H1 (cell line): Measurements from ENCODE around the gene KRTAP12-4.

Experiments
- BCL11A ChIP-seq, 2 experiments: IDR thresholded peaks; one replicate each; pipeline ENCODE4 v1.6.1; 2011; ENCODE audit warnings: low read depth in 2 of 2, low read length in 2 of 2, mild to moderate bottlenecking in 2 of 2
- CBX5 ChIP-seq: fragments of 300-800, 300-1000 bp; sonication (generic); IDR thresholded peaks from 2 replicates; pipeline ENCODE4 v1.7.1; 2016; ENCODE audit warnings: antibody characterized with exemption, low read length, low read depth
- CTBP2 ChIP-seq: IDR thresholded peaks from 2 replicates; pipeline ENCODE4 v1.7.0; 2011; ENCODE audit warnings: borderline replicate concordance, mild to moderate bottlenecking, moderate library complexity, mixed read lengths, low read length; ENCODE audit not compliant: insufficient read depth, insufficient read length
- CTCF ChIP-seq, 3 experiments: IDR thresholded peaks; 1 replicate in 2 of 3; 2 replicates in 1 of 3; pipeline versions ENCODE4 v1.5.1 to v1.6.1; 2011; ENCODE audit warnings: low read length in 3 of 3, mild to moderate bottlenecking in 3 of 3, inconsistent platforms in 2 of 3, low read depth in 1 of 3, moderate library complexity in 1 of 3; ENCODE audit not compliant: insufficient read depth in 1 of 3; ENCODE audit errors: control extremely low read depth in 1 of 3
- EGR1 ChIP-seq: IDR thresholded peaks from 2 replicates; pipeline ENCODE4 v1.6.1; 2011; ENCODE audit warnings: low read depth, low read length, borderline replicate concordance
- EZH2 ChIP-seq: fragments of 200-600 bp; sonication (generic); IDR thresholded peaks from 2 replicates; pipeline ENCODE4 v1.7.1; 2012; ENCODE audit warnings: low read depth, mild to moderate bottlenecking, moderate library complexity, low read length, inconsistent platforms; ENCODE audit not compliant: severe bottlenecking
- JUND ChIP-seq: IDR thresholded peaks from 2 replicates; pipeline ENCODE4 v1.6.1; 2011; ENCODE audit warnings: mild to moderate bottlenecking, improper control_type of control experiment, low read length
- POLR2A ChIP-seq, 2 experiments: IDR thresholded peaks; 1 replicate in 1 of 2; 2 replicates in 1 of 2; pipeline ENCODE4 v1.6.1; 2011; ENCODE audit warnings: low read depth in 2 of 2, low read length in 2 of 2, mild to moderate bottlenecking in 2 of 2; ENCODE audit errors: control extremely low read depth in 1 of 2
- RAD21 ChIP-seq, 2 experiments: IDR thresholded peaks in 1 of 2; conservative IDR thresholded peaks in 1 of 2; 2 replicates each; pipeline ENCODE4 v1.6.1; 2011; ENCODE audit warnings: low read depth in 2 of 2, low read length in 2 of 2, improper control_type of control experiment in 1 of 2, inconsistent platforms in 1 of 2, mild to moderate bottlenecking in 1 of 2, moderate library complexity in 1 of 2
- YY1 ChIP-seq: IDR thresholded peaks from 2 replicates; pipeline ENCODE4 v1.6.1; 2011; ENCODE audit warnings: low read depth, mild to moderate bottlenecking, low read length
- TF ChIP-seq, protein P1 (sequence below): IDR thresholded peaks from 2 replicates; pipeline ENCODE4 v1.6.1; 2011; ENCODE audit warnings: low read length, improper control_type of control experiment

DNA sequence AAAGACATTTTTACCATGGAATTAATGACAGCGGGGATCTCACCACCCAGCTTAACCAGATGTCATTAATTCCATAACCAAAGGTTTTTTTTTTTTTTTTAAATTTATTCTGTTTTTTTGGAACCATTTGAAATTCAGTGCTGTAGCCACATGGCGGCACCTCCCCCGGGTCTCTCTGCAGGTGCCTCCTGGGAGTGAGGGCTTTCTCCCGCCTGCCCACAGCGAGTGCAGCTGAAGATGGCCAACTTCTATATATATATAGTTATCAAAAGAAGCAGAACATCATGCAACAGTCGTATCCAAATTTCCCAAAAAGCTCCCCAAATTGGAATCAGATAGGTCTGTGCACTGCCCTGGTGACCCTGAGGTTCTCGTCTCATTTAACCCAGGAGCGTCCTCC lies 39.0 kb downstream of the KRTAP12-4 start:
- TF ChIP-seq CBX5 (no peak), EGR1 (no peak), CTCF (IDR thresholded peaks at IDR 0.05; ENCODE audit: control extremely low read depth in 1 of 3, insufficient read depth in 1 of 3, low read depth in 1 of 3, low read length in 3 of 3) (no peak), BCL11A (IDR thresholded peaks at IDR 0.05; ENCODE audit: low read depth in 2 of 2, low read length in 2 of 2) (no peak), POLR2A (IDR thresholded peaks at IDR 0.05; ENCODE audit: control extremely low read depth in 1 of 2, low read depth in 2 of 2, low read length in 2 of 2) (no peak), RAD21 (IDR thresholded peaks at IDR 0.05 in 1 of 2, conservative IDR thresholded peaks at IDR 0.05 in 1 of 2; ENCODE audit: low read depth in 2 of 2, low read length in 2 of 2) (no peak), EZH2 (no peak), JUND (no peak), CTBP2 (no peak), YY1 (no peak)
- TF ChIP-seq, protein P1, sequence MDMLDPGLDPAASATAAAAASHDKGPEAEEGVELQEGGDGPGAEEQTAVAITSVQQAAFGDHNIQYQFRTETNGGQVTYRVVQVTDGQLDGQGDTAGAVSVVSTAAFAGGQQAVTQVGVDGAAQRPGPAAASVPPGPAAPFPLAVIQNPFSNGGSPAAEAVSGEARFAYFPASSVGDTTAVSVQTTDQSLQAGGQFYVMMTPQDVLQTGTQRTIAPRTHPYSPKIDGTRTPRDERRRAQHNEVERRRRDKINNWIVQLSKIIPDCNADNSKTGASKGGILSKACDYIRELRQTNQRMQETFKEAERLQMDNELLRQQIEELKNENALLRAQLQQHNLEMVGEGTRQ, result no peak
